ENCODE data around the gene CHI3L1. TPM values are rescaled to one million over a fixed set of nuclear protein-coding genes. Genes with fewer than 3 reads are reported as not detected.

Gene CHI3L1
- polyA plus RNA-seq, 1 of the 3 experiments (the other 2 are of a cell fraction) = not detected

DNA sequence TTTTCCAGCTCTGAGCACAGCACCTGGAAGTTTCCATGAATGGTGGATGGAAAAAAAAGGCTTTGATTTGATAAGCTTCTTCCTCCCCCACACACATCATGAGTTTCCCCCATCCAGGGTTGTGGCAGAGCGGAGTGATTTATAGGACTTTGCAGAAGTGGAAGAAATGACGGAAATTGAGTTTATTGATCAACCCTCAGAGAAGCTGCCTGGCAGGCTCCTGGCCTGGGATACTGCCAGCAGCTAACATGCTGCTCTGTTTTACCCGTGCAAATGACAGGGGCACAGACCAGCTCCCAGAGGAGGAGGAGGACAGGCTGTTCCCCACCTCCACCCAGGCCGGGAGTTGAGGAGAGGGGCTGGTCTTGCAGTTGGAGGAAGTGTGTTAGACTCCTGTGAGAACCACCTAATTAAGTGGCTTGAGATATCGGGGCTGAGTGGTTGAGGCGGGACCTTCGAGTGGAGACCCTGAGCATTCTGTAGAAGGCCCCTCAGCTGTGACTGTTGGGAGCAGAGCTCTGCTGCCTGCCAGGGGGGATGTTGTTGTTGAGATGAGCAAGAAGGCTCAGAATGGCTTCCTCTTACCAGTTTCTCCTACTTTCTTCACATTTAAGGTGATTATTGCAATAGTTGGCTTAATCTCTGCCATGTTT is 37.2 kb downstream of the CHI3L1 start:
- ChIA-PET CTCF (interaction anchor here (0.9 to 3.8 kb wide), 8 partner anchors 8 to 119 kb away, joined by 4 to 19 read pairs (median 14); no protein-coding TSS in a partner anchor), POLR2A (no interaction called here)
- no peak for DNase-seq
- H2AFZ ChIP-seq (ENCODE audit: low read depth) = no peak overlapping the region
- H3K4me3 ChIP-seq (ENCODE audit: low read depth in 2 of 2, low read length in 1 of 2) = no peak overlapping the region
- H3K4me1 ChIP-seq (ENCODE audit: control insufficient read depth in 1 of 2, insufficient read depth in 2 of 2, low read depth in 1 of 2, low read length in 1 of 2) = peaks cover 29 to 60% of the 10 kb centered on the region in 2 experiments
- no peak overlapping the region for H3K27ac ChIP-seq (ENCODE audit: low read depth in 2 of 2, low read length in 1 of 2)
- TF ChIP-seq RAD21 (IDR thresholded peaks at IDR 0.05; ENCODE audit: low read length) (no peak), RFX5 (IDR thresholded peaks at IDR 0.05; ENCODE audit: low read length) (no peak), MEF2A (IDR thresholded peaks at IDR 0.05; ENCODE audit: borderline replicate concordance, low read depth) (no peak), ELF1 (IDR thresholded peaks at IDR 0.05) (no peak), MXI1 (IDR thresholded peaks at IDR 0.05; ENCODE audit: low read depth, low read length) (no peak), FOXJ3 (CRISPR knock-in tag; IDR thresholded peaks at IDR 0.05) (no peak), TEAD4 (IDR thresholded peaks at IDR 0.05; ENCODE audit: borderline replicate concordance, insufficient read depth) (no peak), POLR2AphosphoS5 (IDR thresholded peaks at IDR 0.05; ENCODE audit: low read depth, low read length) (no peak), NRF1 (IDR thresholded peaks at IDR 0.05; ENCODE audit: low read depth, low read length) (no peak)
- TF ChIP-seq, protein P1, sequence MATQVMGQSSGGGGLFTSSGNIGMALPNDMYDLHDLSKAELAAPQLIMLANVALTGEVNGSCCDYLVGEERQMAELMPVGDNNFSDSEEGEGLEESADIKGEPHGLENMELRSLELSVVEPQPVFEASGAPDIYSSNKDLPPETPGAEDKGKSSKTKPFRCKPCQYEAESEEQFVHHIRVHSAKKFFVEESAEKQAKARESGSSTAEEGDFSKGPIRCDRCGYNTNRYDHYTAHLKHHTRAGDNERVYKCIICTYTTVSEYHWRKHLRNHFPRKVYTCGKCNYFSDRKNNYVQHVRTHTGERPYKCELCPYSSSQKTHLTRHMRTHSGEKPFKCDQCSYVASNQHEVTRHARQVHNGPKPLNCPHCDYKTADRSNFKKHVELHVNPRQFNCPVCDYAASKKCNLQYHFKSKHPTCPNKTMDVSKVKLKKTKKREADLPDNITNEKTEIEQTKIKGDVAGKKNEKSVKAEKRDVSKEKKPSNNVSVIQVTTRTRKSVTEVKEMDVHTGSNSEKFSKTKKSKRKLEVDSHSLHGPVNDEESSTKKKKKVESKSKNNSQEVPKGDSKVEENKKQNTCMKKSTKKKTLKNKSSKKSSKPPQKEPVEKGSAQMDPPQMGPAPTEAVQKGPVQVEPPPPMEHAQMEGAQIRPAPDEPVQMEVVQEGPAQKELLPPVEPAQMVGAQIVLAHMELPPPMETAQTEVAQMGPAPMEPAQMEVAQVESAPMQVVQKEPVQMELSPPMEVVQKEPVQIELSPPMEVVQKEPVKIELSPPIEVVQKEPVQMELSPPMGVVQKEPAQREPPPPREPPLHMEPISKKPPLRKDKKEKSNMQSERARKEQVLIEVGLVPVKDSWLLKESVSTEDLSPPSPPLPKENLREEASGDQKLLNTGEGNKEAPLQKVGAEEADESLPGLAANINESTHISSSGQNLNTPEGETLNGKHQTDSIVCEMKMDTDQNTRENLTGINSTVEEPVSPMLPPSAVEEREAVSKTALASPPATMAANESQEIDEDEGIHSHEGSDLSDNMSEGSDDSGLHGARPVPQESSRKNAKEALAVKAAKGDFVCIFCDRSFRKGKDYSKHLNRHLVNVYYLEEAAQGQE (IDR thresholded peaks at IDR 0.05; ENCODE audit: low read depth, low read length) = no peak
- TF ChIP-seq, protein P2, sequence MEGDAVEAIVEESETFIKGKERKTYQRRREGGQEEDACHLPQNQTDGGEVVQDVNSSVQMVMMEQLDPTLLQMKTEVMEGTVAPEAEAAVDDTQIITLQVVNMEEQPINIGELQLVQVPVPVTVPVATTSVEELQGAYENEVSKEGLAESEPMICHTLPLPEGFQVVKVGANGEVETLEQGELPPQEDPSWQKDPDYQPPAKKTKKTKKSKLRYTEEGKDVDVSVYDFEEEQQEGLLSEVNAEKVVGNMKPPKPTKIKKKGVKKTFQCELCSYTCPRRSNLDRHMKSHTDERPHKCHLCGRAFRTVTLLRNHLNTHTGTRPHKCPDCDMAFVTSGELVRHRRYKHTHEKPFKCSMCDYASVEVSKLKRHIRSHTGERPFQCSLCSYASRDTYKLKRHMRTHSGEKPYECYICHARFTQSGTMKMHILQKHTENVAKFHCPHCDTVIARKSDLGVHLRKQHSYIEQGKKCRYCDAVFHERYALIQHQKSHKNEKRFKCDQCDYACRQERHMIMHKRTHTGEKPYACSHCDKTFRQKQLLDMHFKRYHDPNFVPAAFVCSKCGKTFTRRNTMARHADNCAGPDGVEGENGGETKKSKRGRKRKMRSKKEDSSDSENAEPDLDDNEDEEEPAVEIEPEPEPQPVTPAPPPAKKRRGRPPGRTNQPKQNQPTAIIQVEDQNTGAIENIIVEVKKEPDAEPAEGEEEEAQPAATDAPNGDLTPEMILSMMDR (IDR thresholded peaks at IDR 0.05) = no peak
- no peaks in the 10 kb centered on the region for H3K27me3 ChIP-seq (ENCODE audit: insufficient read depth)
- H3K36me3 ChIP-seq (replicated peaks in 1 of 2; ENCODE audit: control insufficient read depth in 1 of 2, insufficient read depth in 2 of 2, low read length in 1 of 2) = no peaks in the 10 kb centered on the region
- H3K9ac ChIP-seq = no peak overlapping the region
- no peaks in the 10 kb centered on the region for H4K20me1 ChIP-seq (ENCODE audit: insufficient read depth)
- no peak overlapping the region for H3K4me2 ChIP-seq
- no peaks in the 10 kb centered on the region for H3F3A ChIP-seq (replicated peaks; ENCODE audit: insufficient read depth)
- H3K79me2 ChIP-seq (ENCODE audit: insufficient read depth) = no peaks in the 10 kb centered on the region
- no peaks in the 10 kb centered on the region for H3K9me2 ChIP-seq
- WGBS (ENCODE audit: low lambda C conversion rate) = 72% methylated on average over 7 of the region's 7 CpGs
- no peaks in the 10 kb centered on the region for H3K9me3 ChIP-seq

DNA sequence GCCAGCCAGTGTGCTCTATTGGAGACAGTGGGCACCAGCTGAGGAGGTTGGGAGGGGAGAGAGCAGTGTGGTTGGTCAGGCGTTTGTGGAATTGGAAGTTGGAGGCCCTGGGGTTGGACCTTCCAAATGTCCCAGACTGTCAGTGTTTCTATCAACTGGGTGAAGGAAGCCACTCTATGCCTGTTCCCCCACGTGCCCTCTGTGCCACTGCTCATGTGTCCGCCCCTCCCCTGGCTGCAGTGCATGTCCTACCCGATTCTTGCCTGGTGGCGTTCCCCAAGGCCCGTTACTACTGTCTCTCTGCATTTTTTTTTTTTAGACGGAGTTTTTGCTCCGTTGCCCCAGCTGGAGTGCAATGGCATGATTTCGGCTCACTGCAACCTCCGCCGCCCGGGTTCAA is 37.9 kb downstream of the CHI3L1 start:
- Histone ChIP-seq H3K4me1 (ENCODE audit: control insufficient read depth in 1 of 2, insufficient read depth in 2 of 2, low read depth in 1 of 2, low read length in 1 of 2) (peaks cover 22 to 52% of the 10 kb centered on the region in 2 experiments), H3K9me3 (no peaks in the 10 kb centered on the region), H3K36me3 (replicated peaks in 1 of 2; ENCODE audit: control insufficient read depth in 1 of 2, insufficient read depth in 2 of 2, low read length in 1 of 2) (no peaks in the 10 kb centered on the region), H3F3A (replicated peaks; ENCODE audit: insufficient read depth) (no peaks in the 10 kb centered on the region), H3K9ac (no peak overlapping the region), H3K79me2 (ENCODE audit: insufficient read depth) (no peaks in the 10 kb centered on the region), H2AFZ (ENCODE audit: low read depth) (no peak overlapping the region), H4K20me1 (ENCODE audit: insufficient read depth) (no peaks in the 10 kb centered on the region), H3K27me3 (ENCODE audit: insufficient read depth) (no peaks in the 10 kb centered on the region), H3K9me2 (no peaks in the 10 kb centered on the region), H3K27ac (ENCODE audit: low read depth in 2 of 2, low read length in 1 of 2) (no peak overlapping the region), H3K4me3 (ENCODE audit: low read depth in 2 of 2, low read length in 1 of 2) (no peak overlapping the region), H3K4me2 (no peak overlapping the region)
- TF ChIP-seq NFIC (IDR thresholded peaks at IDR 0.05; ENCODE audit: borderline replicate concordance) = no peak
- TF ChIP-seq TAF1 (IDR thresholded peaks at IDR 0.05; ENCODE audit: borderline replicate concordance, low read depth, low read length) = no peak
- TF ChIP-seq, protein P3, sequence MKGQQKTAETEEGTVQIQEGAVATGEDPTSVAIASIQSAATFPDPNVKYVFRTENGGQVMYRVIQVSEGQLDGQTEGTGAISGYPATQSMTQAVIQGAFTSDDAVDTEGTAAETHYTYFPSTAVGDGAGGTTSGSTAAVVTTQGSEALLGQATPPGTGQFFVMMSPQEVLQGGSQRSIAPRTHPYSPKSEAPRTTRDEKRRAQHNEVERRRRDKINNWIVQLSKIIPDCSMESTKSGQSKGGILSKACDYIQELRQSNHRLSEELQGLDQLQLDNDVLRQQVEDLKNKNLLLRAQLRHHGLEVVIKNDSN (IDR thresholded peaks at IDR 0.05; ENCODE audit: borderline replicate concordance, low read depth) = no peak
- no peak for TF ChIP-seq RXRA (IDR thresholded peaks at IDR 0.05; ENCODE audit: borderline replicate concordance, low read depth)
- no peak for TF ChIP-seq GATA2 (CRISPR knock-in tag; IDR thresholded peaks at IDR 0.05)
- TF ChIP-seq CHD2 (IDR thresholded peaks at IDR 0.05; ENCODE audit: low read length, partially characterized antibody) = no peak
- TF ChIP-seq, protein P4, sequence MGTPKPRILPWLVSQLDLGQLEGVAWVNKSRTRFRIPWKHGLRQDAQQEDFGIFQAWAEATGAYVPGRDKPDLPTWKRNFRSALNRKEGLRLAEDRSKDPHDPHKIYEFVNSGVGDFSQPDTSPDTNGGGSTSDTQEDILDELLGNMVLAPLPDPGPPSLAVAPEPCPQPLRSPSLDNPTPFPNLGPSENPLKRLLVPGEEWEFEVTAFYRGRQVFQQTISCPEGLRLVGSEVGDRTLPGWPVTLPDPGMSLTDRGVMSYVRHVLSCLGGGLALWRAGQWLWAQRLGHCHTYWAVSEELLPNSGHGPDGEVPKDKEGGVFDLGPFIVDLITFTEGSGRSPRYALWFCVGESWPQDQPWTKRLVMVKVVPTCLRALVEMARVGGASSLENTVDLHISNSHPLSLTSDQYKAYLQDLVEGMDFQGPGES (IDR thresholded peaks at IDR 0.05; ENCODE audit: low read depth, low read length) = no peak
- WGBS (ENCODE audit: low lambda C conversion rate) = 92% methylated on average over 11 of the region's 12 CpGs
- DNase-seq = no peak
- ChIA-PET POLR2A (no interaction called here), CTCF (interaction anchor here (0.9 to 3.8 kb wide), 13 partner anchors 9 to 120 kb away, joined by 4 to 19 read pairs (median 9); no protein-coding TSS in a partner anchor)

All from SK-N-SH (cell line).